Spleen (tissue), 7 donors: ENCODE measurements around the gene DISC1.

ENCODE experiments used
- CTCF ChIP-seq, 11 experiments: fragments of 200-600 bp in 7 of 11; fragments of 450-650 bp in 4 of 11; sonication (generic) in 4 of 11; IDR thresholded peaks in 8 of 11; conservative IDR thresholded peaks in 3 of 11; 1 replicate in 7 of 11; 2 replicates in 4 of 11; pipeline versions ENCODE4 v1.4.0 to v1.8.0; 2016 to 2021; ENCODE audit warnings: antibody characterized with exemption in 11 of 11, inconsistent platforms in 4 of 11, mild to moderate bottlenecking in 1 of 11
- POLR2A ChIP-seq, 3 donors: fragments of 450-650 bp; IDR thresholded peaks; one replicate each; pipeline ENCODE4 v1.5.1; 2017; ENCODE audit warnings: antibody characterized with exemption in 3 of 3, mild to moderate bottlenecking in 1 of 3
- POLR2AphosphoS5 ChIP-seq, 3 donors: sonication (generic); formaldehyde crosslinking; IDR thresholded peaks; one replicate each; pipeline ENCODE4 v1.5.1; 2017; ENCODE audit warnings: antibody characterized with exemption in 3 of 3
- donor health status: DM: no; HTN: no; CAD: no; lungs with moderate emphysema.
- donor health status: DM: no; HTN: no; CAD: no.
- donor health status: DM: no; HTN: no; CAD: no.

GRCh38 chr1:232057896-232058274 is 431.3 kb downstream of the DISC1 start:
- TF ChIP-seq CTCF (IDR thresholded peaks at IDR 0.05 in 8 of 11, conservative IDR thresholded peaks at IDR 0.05 in 3 of 11): no peak
- no peak for TF ChIP-seq POLR2A (IDR thresholded peaks at IDR 0.05)
- TF ChIP-seq POLR2AphosphoS5 (IDR thresholded peaks at IDR 0.05): no peak
